ENCODE results near the gene DNAH8. TPM values are rescaled to one million over a fixed set of nuclear protein-coding genes. Genes with fewer than 3 reads are reported as not detected.

DNAH8 gene
- polyA plus RNA-seq, 1 of the 3 experiments (the other 2 are of a cell fraction) = not detected

DNA sequence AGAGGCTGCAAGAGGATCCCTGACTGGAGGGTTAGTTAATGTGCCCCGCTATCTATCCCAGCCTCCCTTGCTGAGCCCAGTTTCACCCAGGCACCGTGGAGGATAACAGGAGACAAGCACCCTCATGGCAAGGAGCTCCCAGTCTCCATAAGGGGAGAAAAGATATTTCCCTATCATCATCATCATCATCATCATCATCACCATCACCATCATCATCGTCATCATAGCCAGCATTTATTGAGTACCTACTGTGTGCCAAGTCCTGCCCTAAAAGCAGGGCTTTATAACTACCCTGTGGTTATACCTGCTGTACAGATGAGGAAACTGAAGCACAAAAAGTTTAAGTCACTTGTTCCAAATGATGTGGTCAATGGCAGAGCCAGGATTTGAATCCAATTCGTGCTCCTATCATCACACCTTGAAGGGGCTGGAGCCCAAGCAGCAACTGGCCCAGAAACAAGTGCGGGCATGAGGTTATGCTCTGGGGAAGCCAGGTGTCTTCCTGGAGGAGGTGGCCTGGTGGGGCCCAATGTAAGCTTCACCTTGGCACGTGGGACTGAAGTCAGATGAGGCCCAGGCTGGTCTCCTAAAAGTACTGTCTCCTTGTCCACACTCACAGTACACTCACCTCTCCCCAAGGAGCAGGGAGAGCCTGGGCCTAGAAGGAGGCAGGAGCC lies 343.5 kb downstream of the DNAH8 start:
- ChIA-PET CTCF (interaction anchor here (0.6 to 1.7 kb wide), 10 partner anchors 11 to 251 kb away, joined by 3 to 5 read pairs (median 3); no protein-coding TSS in a partner anchor), POLR2A (interaction anchor here (1.5 kb wide), 1 partner anchor 56 kb away, joined by 3 read pairs; the partner anchor contains the start of gene SAYSD1)
- H4K20me1 ChIP-seq (ENCODE audit: insufficient read depth) = no peaks in the 10 kb centered on the region
- WGBS (ENCODE audit: low lambda C conversion rate) = 38% methylated on average over 5 of the region's 6 CpGs
- H3F3A ChIP-seq (replicated peaks; ENCODE audit: insufficient read depth) = no peaks in the 10 kb centered on the region
- no peak for DNase-seq
- no peaks in the 10 kb centered on the region for H3K27me3 ChIP-seq (ENCODE audit: insufficient read depth)
- no peaks in the 10 kb centered on the region for H3K36me3 ChIP-seq (replicated peaks in 1 of 2; ENCODE audit: control insufficient read depth in 1 of 2, insufficient read depth in 2 of 2, low read length in 1 of 2)
- H3K9me2 ChIP-seq = no peaks in the 10 kb centered on the region
- peaks cover 0 to 58% of the 10 kb centered on the region in 2 experiments; a peak in 2 of 4 replicates for H3K4me1 ChIP-seq (ENCODE audit: control insufficient read depth in 1 of 2, insufficient read depth in 2 of 2, low read depth in 1 of 2, low read length in 1 of 2)
- H3K79me2 ChIP-seq (ENCODE audit: insufficient read depth) = no peaks in the 10 kb centered on the region
- no peaks in the 10 kb centered on the region for H3K9me3 ChIP-seq
- H3K4me3 ChIP-seq (ENCODE audit: low read depth in 2 of 2, low read length in 1 of 2) = no peak overlapping the region
- no peak overlapping the region; a peak in 1 of 4 replicates for H3K27ac ChIP-seq (ENCODE audit: low read depth in 2 of 2, low read length in 1 of 2)
- H2AFZ ChIP-seq (ENCODE audit: low read depth) = no peak overlapping the region
- TF ChIP-seq NRF1 (IDR thresholded peaks at IDR 0.05; ENCODE audit: low read depth, low read length) (no peak), YY1 (IDR thresholded peaks at IDR 0.05; ENCODE audit: low read depth) (no peak), MEF2A (IDR thresholded peaks at IDR 0.05; ENCODE audit: borderline replicate concordance, low read depth) (no peak), POLR2AphosphoS5 (IDR thresholded peaks at IDR 0.05; ENCODE audit: low read depth, low read length) (no peak)
- H3K4me2 ChIP-seq = no peak overlapping the region
- H3K9ac ChIP-seq = no peak overlapping the region

DNA sequence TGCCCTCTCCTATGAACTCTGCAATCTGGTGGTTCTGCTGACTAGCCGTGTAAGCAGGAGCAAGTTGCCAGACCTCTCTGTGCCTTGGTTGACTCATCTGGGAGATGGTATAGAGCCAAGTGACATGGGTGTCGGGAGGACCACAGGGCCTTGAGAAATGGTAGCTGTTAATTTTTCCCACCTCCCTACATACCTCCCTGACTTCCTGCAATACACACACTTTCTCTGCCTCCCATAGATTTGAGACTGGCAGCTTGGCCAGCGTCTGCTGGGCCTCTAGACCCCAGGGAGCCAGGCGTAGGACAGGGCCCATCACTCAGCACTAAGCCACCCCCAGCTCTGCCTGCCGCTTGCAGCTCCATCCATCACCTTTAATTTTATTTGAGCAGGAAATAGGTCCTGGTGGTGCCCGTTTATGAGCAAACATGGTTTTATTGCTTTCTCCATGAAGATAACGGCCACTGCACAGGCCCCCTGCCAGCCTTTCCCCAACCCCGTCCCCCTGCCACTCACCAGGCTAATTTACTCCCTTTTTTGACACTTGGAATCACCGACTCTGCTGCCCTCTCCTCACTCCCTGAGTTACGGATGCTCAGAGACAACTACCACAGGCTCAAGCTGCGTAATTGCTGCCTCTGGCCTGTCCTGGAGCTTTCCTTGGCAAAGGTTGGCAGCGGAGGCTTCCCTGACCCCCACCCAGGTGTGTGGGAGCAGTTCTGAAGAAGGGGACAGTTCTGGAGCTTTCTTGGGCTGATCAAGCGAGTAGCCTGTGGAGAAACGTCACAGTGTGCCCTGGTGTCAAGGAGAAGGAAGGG lies 344.6 kb downstream of the DNAH8 start:
- POLR2A ChIA-PET = interaction anchor here (1.5 kb wide), 1 partner anchor 55 kb away, joined by 3 read pairs; the partner anchor contains the start of gene SAYSD1
- Histone ChIP-seq H3K9ac (no peak overlapping the region), H3K9me2 (no peaks in the 10 kb centered on the region), H3K27me3 (ENCODE audit: insufficient read depth) (no peaks in the 10 kb centered on the region), H3K4me3 (ENCODE audit: low read depth in 2 of 2, low read length in 1 of 2) (no peak overlapping the region), H3K36me3 (replicated peaks in 1 of 2; ENCODE audit: control insufficient read depth in 1 of 2, insufficient read depth in 2 of 2, low read length in 1 of 2) (no peaks in the 10 kb centered on the region), H3K9me3 (no peaks in the 10 kb centered on the region), H3K4me1 (ENCODE audit: control insufficient read depth in 1 of 2, insufficient read depth in 2 of 2, low read depth in 1 of 2, low read length in 1 of 2) (peaks cover 0 to 58% of the 10 kb centered on the region in 2 experiments; a peak in 2 of 4 replicates), H3K27ac (ENCODE audit: low read depth in 2 of 2, low read length in 1 of 2) (no peak overlapping the region; a peak in 1 of 4 replicates), H3K79me2 (ENCODE audit: insufficient read depth) (no peaks in the 10 kb centered on the region), H3K4me2 (no peak overlapping the region), H3F3A (replicated peaks; ENCODE audit: insufficient read depth) (no peaks in the 10 kb centered on the region), H4K20me1 (ENCODE audit: insufficient read depth) (no peaks in the 10 kb centered on the region), H2AFZ (ENCODE audit: low read depth) (no peak overlapping the region)
- CTCF ChIA-PET = interaction anchor here (0.7 to 2.9 kb wide), 10 partner anchors 9 to 250 kb away, joined by 3 to 10 read pairs (median 4); no protein-coding TSS in a partner anchor
- peak; percentile 86 for DNase-seq
- WGBS (ENCODE audit: low lambda C conversion rate) = 25% methylated on average over 13 of the region's 14 CpGs
- TF ChIP-seq GATA2 (CRISPR knock-in tag; IDR thresholded peaks at IDR 0.05) (peak; percentile 67), FOXM1 (IDR thresholded peaks at IDR 0.05; ENCODE audit: low read depth) (no peak), MXI1 (IDR thresholded peaks at IDR 0.05; ENCODE audit: low read depth, low read length) (no peak), CHD2 (IDR thresholded peaks at IDR 0.05; ENCODE audit: low read length, partially characterized antibody) (peak; percentile 40), SMC3 (IDR thresholded peaks at IDR 0.05; ENCODE audit: low read depth, low read length) (no peak), NRF1 (IDR thresholded peaks at IDR 0.05; ENCODE audit: low read depth, low read length) (no peak), RCOR1 (IDR thresholded peaks at IDR 0.05; ENCODE audit: low read length) (peak; percentile 73), EP300 (IDR thresholded peaks at IDR 0.05; ENCODE audit: borderline replicate concordance in 1 of 2, low read depth in 1 of 2, low read length in 1 of 2) (peak in 1 of 2 experiments; percentile 82; a peak in 2 of 4 replicates), RFX5 (IDR thresholded peaks at IDR 0.05; ENCODE audit: low read length) (no peak), SIN3A (IDR thresholded peaks at IDR 0.05; ENCODE audit: borderline replicate concordance, low read depth, low read length) (no peak), TAF1 (IDR thresholded peaks at IDR 0.05; ENCODE audit: borderline replicate concordance, low read depth, low read length) (no peak), FOSL2 (IDR thresholded peaks at IDR 0.05; ENCODE audit: borderline replicate concordance, low read depth) (no peak), ELF1 (IDR thresholded peaks at IDR 0.05) (no peak)
- TF ChIP-seq, protein P1, sequence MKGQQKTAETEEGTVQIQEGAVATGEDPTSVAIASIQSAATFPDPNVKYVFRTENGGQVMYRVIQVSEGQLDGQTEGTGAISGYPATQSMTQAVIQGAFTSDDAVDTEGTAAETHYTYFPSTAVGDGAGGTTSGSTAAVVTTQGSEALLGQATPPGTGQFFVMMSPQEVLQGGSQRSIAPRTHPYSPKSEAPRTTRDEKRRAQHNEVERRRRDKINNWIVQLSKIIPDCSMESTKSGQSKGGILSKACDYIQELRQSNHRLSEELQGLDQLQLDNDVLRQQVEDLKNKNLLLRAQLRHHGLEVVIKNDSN (IDR thresholded peaks at IDR 0.05; ENCODE audit: borderline replicate concordance, low read depth) = no peak
- TF ChIP-seq, protein P2, sequence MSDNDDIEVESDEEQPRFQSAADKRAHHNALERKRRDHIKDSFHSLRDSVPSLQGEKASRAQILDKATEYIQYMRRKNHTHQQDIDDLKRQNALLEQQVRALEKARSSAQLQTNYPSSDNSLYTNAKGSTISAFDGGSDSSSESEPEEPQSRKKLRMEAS (IDR thresholded peaks at IDR 0.05; ENCODE audit: low read depth) = no peak
- TF ChIP-seq, protein P3, sequence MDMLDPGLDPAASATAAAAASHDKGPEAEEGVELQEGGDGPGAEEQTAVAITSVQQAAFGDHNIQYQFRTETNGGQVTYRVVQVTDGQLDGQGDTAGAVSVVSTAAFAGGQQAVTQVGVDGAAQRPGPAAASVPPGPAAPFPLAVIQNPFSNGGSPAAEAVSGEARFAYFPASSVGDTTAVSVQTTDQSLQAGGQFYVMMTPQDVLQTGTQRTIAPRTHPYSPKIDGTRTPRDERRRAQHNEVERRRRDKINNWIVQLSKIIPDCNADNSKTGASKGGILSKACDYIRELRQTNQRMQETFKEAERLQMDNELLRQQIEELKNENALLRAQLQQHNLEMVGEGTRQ (IDR thresholded peaks at IDR 0.05; ENCODE audit: borderline replicate concordance, low read depth, low read length) = no peak
- TF ChIP-seq, protein P4, sequence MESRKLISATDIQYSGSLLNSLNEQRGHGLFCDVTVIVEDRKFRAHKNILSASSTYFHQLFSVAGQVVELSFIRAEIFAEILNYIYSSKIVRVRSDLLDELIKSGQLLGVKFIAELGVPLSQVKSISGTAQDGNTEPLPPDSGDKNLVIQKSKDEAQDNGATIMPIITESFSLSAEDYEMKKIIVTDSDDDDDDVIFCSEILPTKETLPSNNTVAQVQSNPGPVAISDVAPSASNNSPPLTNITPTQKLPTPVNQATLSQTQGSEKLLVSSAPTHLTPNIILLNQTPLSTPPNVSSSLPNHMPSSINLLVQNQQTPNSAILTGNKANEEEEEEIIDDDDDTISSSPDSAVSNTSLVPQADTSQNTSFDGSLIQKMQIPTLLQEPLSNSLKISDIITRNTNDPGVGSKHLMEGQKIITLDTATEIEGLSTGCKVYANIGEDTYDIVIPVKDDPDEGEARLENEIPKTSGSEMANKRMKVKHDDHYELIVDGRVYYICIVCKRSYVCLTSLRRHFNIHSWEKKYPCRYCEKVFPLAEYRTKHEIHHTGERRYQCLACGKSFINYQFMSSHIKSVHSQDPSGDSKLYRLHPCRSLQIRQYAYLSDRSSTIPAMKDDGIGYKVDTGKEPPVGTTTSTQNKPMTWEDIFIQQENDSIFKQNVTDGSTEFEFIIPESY (IDR thresholded peaks at IDR 0.05; ENCODE audit: borderline replicate concordance, low read depth) = no peak
